ENCODE results near the gene TARBP2.

Gene TARBP2

GRCh38 chr12:53486736-53487487 lies 14.2 kb upstream of the TARBP2 start:
- DNase-seq (ENCODE audit: low read depth): no peak
- TF ChIP-seq CTCF (conservative IDR thresholded peaks at IDR 0.05; ENCODE audit: low read depth, low read length): no peak
- no peak overlapping the region for H3K4me3 ChIP-seq (ENCODE audit: low read length)

DNA sequence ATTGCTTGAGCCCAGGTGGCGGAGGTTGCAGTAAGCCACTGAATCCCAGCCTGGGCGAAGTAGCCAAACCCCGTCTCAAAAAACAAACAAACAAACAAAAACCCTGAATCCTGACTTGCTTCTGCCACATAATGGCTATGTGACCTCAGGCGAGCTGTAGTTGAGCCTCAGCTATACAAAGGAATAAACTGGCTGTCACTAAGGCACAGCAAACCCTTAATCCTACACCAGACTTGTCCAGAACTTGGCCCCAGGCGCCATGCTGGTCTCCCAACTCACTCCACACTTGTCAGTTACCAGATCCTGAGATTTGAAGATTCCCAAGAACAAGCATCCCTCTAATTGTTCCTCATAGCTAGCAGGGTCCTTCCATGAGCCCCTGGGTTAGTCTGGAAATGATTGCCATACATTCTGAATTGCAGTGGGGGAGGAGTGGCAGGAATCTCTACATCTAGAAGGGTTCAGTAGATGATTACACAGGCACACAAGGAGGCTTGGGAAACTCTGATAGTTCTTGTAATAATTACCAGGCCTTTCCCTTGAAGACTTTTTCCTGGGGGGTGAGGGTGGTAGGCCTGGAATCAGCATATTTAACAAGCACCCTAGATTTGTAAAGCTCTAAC lies 11.7 kb upstream of the TARBP2 start:
- H3K4me3 ChIP-seq (ENCODE audit: low read length): no peak overlapping the region
- no peak for DNase-seq (ENCODE audit: low read depth)
- TF ChIP-seq CTCF (conservative IDR thresholded peaks at IDR 0.05; ENCODE audit: low read depth, low read length): no peak

DNA sequence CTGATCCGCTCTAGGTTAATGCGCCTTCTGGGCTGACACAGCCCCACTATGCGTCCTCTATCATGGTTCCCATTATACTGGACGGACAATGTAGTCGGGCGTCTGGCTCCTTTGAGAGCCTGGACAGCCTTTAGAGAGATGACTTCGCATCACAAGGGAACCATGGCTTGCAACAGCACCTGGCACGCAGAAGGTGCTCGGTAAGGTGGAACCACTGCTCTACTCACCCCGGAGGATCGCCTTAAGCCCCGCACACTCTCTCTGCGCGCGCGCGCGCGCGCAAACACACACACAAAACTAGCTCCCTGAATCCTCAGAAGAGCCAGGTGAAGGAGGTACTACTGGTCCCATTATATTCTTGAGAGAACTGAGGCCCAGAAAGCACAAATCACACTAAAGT lies 8.9 kb upstream of the TARBP2 start:
- DNase-seq (ENCODE audit: low read depth): no peak
- TF ChIP-seq CTCF (conservative IDR thresholded peaks at IDR 0.05; ENCODE audit: low read depth, low read length): no peak
- H3K4me3 ChIP-seq (ENCODE audit: low read length): peak overlapping the region; percentile 47

DNA sequence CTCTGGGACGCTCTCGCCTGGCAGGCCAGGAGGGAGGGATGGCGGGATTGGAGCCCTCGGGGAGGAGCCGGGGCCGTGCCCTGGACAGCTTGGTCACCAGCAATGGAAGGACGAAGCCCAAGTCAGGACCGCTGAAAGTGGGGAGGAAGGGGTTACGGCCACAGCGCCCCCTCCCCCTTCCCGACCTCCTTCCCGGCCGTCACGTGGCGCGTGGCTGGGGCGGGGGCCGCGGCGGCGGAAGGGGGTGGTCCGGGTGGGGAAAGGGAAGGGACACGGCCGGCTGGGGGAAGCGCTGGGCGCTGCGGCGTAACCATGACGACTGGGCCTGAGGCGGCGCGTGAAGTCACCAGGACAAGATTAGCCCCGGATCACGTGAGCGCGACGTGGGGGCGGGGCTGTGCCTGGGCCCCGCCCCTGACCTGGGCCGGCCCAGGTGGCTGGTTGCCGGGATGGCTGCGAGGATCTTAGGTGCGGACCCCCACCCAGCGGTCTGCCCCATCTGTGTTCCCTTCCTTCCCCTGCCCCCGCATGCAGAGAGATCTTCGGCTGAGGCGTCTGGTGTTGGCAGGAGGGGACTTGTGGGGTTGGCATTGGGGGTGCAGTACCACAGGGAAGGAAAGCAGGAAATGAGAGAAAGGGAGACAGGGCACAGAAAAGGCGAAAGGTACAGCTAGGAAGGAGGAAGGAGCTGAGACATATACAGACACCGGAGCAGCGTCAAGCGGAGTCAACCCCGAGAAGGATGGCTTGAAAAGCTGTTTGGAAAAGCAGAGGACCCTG lies 8.1 kb upstream of the TARBP2 start:
- peak overlapping the region; percentile 47 for H3K4me3 ChIP-seq (ENCODE audit: low read length)
- no peak for TF ChIP-seq CTCF (conservative IDR thresholded peaks at IDR 0.05; ENCODE audit: low read depth, low read length)
- peak; percentile 63 for DNase-seq (ENCODE audit: low read depth)

GRCh38 chr12:53493610-53494391 lies 7.3 kb upstream of the TARBP2 start:
- peak overlapping the region; percentile 47 for H3K4me3 ChIP-seq (ENCODE audit: low read length)
- TF ChIP-seq CTCF (conservative IDR thresholded peaks at IDR 0.05; ENCODE audit: low read depth, low read length): no peak
- no peak for DNase-seq (ENCODE audit: low read depth)

- no peak for TF ChIP-seq CTCF (conservative IDR thresholded peaks at IDR 0.05; ENCODE audit: low read depth, low read length)
- DNase-seq (ENCODE audit: low read depth): peak; percentile 56
- no peak overlapping the region for H3K4me3 ChIP-seq (ENCODE audit: low read length)
Observed at GRCh38 chr12:53495903-53496751, 5.0 kb upstream of the TARBP2 start.

Measured in retinal pigment epithelial cell (primary cell).